Fibroblast of lung (primary cell): ENCODE data around the gene PEX14.

Experiments used
- CTCF ChIP-seq, 2 donors: IDR thresholded peaks in 1 of 2; conservative IDR thresholded peaks in 1 of 2; 1 replicate in 1 of 2; 2 replicates in 1 of 2; pipeline ENCODE4 v1.5.1; 2011 to 2012; ENCODE audit warnings: low read length in 2 of 2, control low read depth in 1 of 2, inconsistent platforms in 1 of 2, low read depth in 1 of 2, mild to moderate bottlenecking in 1 of 2
- EZH2 ChIP-seq: IDR thresholded peaks from 2 replicates; pipeline ENCODE4 v1.5.1; 2012; ENCODE audit warnings: low read length, control low read depth, mild to moderate bottlenecking; ENCODE audit errors: missing control alignments

DNA sequence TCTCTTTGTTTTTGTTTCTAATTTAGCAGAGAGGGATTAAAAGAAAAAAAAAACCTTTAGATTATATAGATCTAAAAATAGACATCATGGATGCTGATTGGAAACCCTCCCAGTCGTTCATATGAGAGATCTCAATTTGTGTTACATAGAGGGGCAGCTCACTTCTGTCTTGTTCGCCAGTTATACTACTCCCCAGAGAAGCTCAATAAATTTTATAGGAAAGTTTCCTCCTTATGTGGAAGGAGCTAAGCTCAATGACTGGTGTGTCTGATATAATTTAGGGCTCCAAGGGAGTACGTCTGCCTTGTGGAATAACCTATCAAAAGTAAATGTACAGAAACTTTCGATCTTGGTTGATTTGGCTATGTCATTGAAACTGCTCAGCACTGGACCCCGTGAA lies 117.6 kb downstream of the PEX14 start:
- TF ChIP-seq CTCF (conservative IDR thresholded peaks at IDR 0.05 in 1 of 2, IDR thresholded peaks at IDR 0.05 in 1 of 2; ENCODE audit: low read depth in 1 of 2, low read length in 2 of 2) (no peak), EZH2 (no peak)
